HepG2 (cell line): ENCODE data around the gene CMTM5. TPM values are rescaled to one million over a fixed set of nuclear protein-coding genes. Genes with fewer than 3 reads are reported as not detected.
A peak's percentile ranks its signal among the peaks of the same experiment; 100 is the strongest.

Experiments used
- ATAC-seq: fragments of 200-7000 bp; cut with Tn5 transposase; 3 replicates; pipeline ENCODE4 v1.9.1; 2020; ENCODE audit warnings: mild to moderate bottlenecking, moderate library complexity
- BruUV-seq: library from RNA; stranded (reverse); fragments of 400-500 nt; replicated peaks from 2 replicates; lab custom pipeline; 2021; lab: Mats Ljungman, UMichigan
- CTCF ChIA-PET: fragments of 300-600 bp; formaldehyde crosslinking; extraction: SDS; loops from one replicate; lab custom pipeline; 2021; ENCODE audit warnings: low total read pairs, inconsistent platforms, low intra/inter-chr PET ratio; lab: Yijun Ruan, JAX
- POLR2A ChIA-PET: fragments of 350-600 bp; sonication (Branson Sonifier 250); formaldehyde crosslinking; loops from one replicate; lab custom pipeline; 2020; ENCODE audit warnings: antibody characterized with exemption, inconsistent platforms; lab: Yijun Ruan, JAX
- DNase-seq: peaks from one replicate; pipeline ENCODE4 v3.0.0-alpha.2; 2015; ENCODE audit warnings: low spot score
- FAIRE-seq: peaks from 3 replicates; lab custom pipeline; 2011; peaks lifted over from hg19 to GRCh38; lab: Jason Lieb, UNC
- H2AFZ ChIP-seq: one replicate; pipeline ENCODE4 v1.6.1; 2011; ENCODE audit warnings: low read length, inconsistent platforms
- H3K27ac ChIP-seq: fragments of 300-600 bp; 3 replicates; pipeline ENCODE4 v1.8.0; 2011; ENCODE audit warnings: mixed run types, mild to moderate bottlenecking, mixed read lengths, low read length, inconsistent platforms; ENCODE audit not compliant: insufficient read depth; ENCODE audit errors: extremely low read length
- H3K27me3 ChIP-seq, 2 experiments: fragments of 200-600 bp in 1 of 2; 2 replicates in 1 of 2; 3 replicates in 1 of 2; pipeline versions ENCODE4 v1.6.0 to v1.8.0; 2011; ENCODE audit warnings: low read length in 2 of 2, mild to moderate bottlenecking in 2 of 2, moderate library complexity in 2 of 2, inconsistent platforms in 1 of 2; ENCODE audit not compliant: insufficient read depth in 2 of 2, control insufficient read depth in 1 of 2
- H3K36me3 ChIP-seq, 2 experiments: fragments of 200-600 bp in 1 of 2; replicated peaks in 1 of 2; 2 replicates in 1 of 2; 3 replicates in 1 of 2; pipeline versions ENCODE4 v1.5.1 to v1.8.0; 2011; ENCODE audit warnings: low read length in 2 of 2, inconsistent platforms in 1 of 2; ENCODE audit not compliant: insufficient read depth in 2 of 2, control insufficient read depth in 1 of 2
- H3K4me1 ChIP-seq: 2 replicates; pipeline ENCODE4 v1.5.1; 2012; ENCODE audit warnings: low read length, inconsistent platforms; ENCODE audit not compliant: insufficient read depth
- H3K4me2 ChIP-seq: 2 replicates; pipeline ENCODE4 v1.6.0; 2011; ENCODE audit warnings: low read depth, low read length, inconsistent platforms
- H3K4me3 ChIP-seq, 3 experiments: fragments of 200-600 bp in 1 of 3; sonication (generic), shearing (Covaris generic) in 1 of 3; replicated peaks in 1 of 3; 2 replicates each; pipeline ENCODE4 v1.5.1; 2011 to 2016; ENCODE audit warnings: low read length in 3 of 3, inconsistent platforms in 2 of 3, low read depth in 2 of 3, mild to moderate bottlenecking in 2 of 3, control low read depth in 1 of 3, mixed read lengths in 1 of 3; ENCODE audit not compliant: insufficient read depth in 1 of 3
- H3K79me2 ChIP-seq: one replicate; pipeline ENCODE4 v1.6.1; 2011; ENCODE audit warnings: low read length, inconsistent platforms; ENCODE audit not compliant: insufficient read depth
- H3K9ac ChIP-seq: 2 replicates; pipeline ENCODE4 v1.6.0; 2011; ENCODE audit warnings: mild to moderate bottlenecking, low read depth, low read length, inconsistent platforms; ENCODE audit not compliant: insufficient read depth
- H3K9me3 ChIP-seq: 2 replicates; pipeline ENCODE4 v1.5.1; 2012; ENCODE audit warnings: mild to moderate bottlenecking, low read length
- H4K20me1 ChIP-seq: 2 replicates; pipeline ENCODE4 v1.6.0; 2011; ENCODE audit warnings: inconsistent platforms, mild to moderate bottlenecking, low read length, moderate library complexity; ENCODE audit not compliant: insufficient read depth
- CBFB ChIP-seq: sonication (generic); formaldehyde crosslinking; IDR thresholded peaks from 2 replicates; pipeline ENCODE4 v1.4.0; 2020; ENCODE audit warnings: missing genetic modification reagents
- CBX5 ChIP-seq: sonication (generic); formaldehyde crosslinking; IDR thresholded peaks from 2 replicates; pipeline ENCODE4 v1.4.0; 2020; ENCODE audit warnings: missing genetic modification reagents, borderline replicate concordance
- CC2D1A ChIP-seq: sonication (generic); formaldehyde crosslinking; IDR thresholded peaks from 2 replicates; pipeline ENCODE4 v1.8.1; 2023; ENCODE audit warnings: mild to moderate bottlenecking, missing genetic modification reagents
- CCDC6 ChIP-seq: sonication (generic); formaldehyde crosslinking; IDR thresholded peaks from 2 replicates; pipeline ENCODE4 v1.8.1; 2022; ENCODE audit warnings: mild to moderate bottlenecking, missing genetic modification reagents, moderate library complexity
- FLYWCH1 ChIP-seq: sonication (generic); formaldehyde crosslinking; IDR thresholded peaks from 2 replicates; pipeline ENCODE4 v1.8.1; 2023; ENCODE audit warnings: mild to moderate bottlenecking, missing genetic modification reagents
- FOXC1 ChIP-seq: sonication (generic); formaldehyde crosslinking; IDR thresholded peaks from 2 replicates; pipeline ENCODE4 v1.8.0; 2022; ENCODE audit warnings: mild to moderate bottlenecking, missing genetic modification reagents, borderline replicate concordance
- HOXA7 ChIP-seq: sonication (generic); formaldehyde crosslinking; IDR thresholded peaks from 2 replicates; pipeline ENCODE4 v1.8.1; 2022; ENCODE audit warnings: mild to moderate bottlenecking, missing genetic modification reagents, moderate library complexity
- IKZF4 ChIP-seq: sonication (generic); formaldehyde crosslinking; IDR thresholded peaks from 2 replicates; pipeline ENCODE4 v1.5.1; 2020; ENCODE audit warnings: borderline replicate concordance, mild to moderate bottlenecking, low read depth, missing genetic modification reagents; ENCODE audit errors: not compliant biosample characterization
- MTA1 ChIP-seq: sonication (generic); formaldehyde crosslinking; IDR thresholded peaks from 2 replicates; pipeline ENCODE4 v1.4.0; 2020; ENCODE audit warnings: missing genetic modification reagents, mild to moderate bottlenecking, borderline replicate concordance
- MTF1 ChIP-seq: sonication (generic); formaldehyde crosslinking; IDR thresholded peaks from 2 replicates; pipeline ENCODE4 v1.5.0; 2020; ENCODE audit warnings: missing genetic modification reagents
- NAIF1 ChIP-seq: sonication (generic); formaldehyde crosslinking; IDR thresholded peaks from 2 replicates; pipeline ENCODE4 v1.5.0; 2020; ENCODE audit warnings: mild to moderate bottlenecking, missing genetic modification reagents, borderline replicate concordance
- PAWR ChIP-seq: sonication (generic); formaldehyde crosslinking; IDR thresholded peaks from 2 replicates; pipeline ENCODE4 v1.4.0; 2020; ENCODE audit warnings: missing genetic modification reagents, mild to moderate bottlenecking, borderline replicate concordance
- THYN1 ChIP-seq: sonication (generic); formaldehyde crosslinking; IDR thresholded peaks from 2 replicates; pipeline ENCODE4 v1.8.1; 2023; ENCODE audit warnings: low read depth, mild to moderate bottlenecking, moderate library complexity, missing genetic modification reagents, borderline replicate concordance
- TRAFD1 ChIP-seq: sonication (generic); formaldehyde crosslinking; IDR thresholded peaks from 2 replicates; pipeline ENCODE4 v1.5.1; 2020; ENCODE audit warnings: missing genetic modification reagents, mild to moderate bottlenecking, borderline replicate concordance
- ZNF274 ChIP-seq: sonication (generic); formaldehyde crosslinking; IDR thresholded peaks from 2 replicates; pipeline ENCODE4 v1.5.1; 2020; ENCODE audit warnings: mild to moderate bottlenecking, missing genetic modification reagents
- ZNF333 ChIP-seq: sonication (generic); formaldehyde crosslinking; IDR thresholded peaks from 2 replicates; pipeline ENCODE4 v1.4.0; 2020; ENCODE audit warnings: mild to moderate bottlenecking, missing genetic modification reagents, borderline replicate concordance
- ZNF556 ChIP-seq: sonication (generic); formaldehyde crosslinking; IDR thresholded peaks from 2 replicates; pipeline ENCODE4 v1.4.0; 2020; ENCODE audit warnings: mild to moderate bottlenecking, missing genetic modification reagents, borderline replicate concordance
- ZNF7 ChIP-seq: IDR thresholded peaks from 2 replicates; pipeline ENCODE4 v1.6.1; 2016; ENCODE audit warnings: missing biosample characterization, missing genetic modification reagents
- ZNF704 ChIP-seq: sonication (generic); formaldehyde crosslinking; IDR thresholded peaks from 2 replicates; pipeline ENCODE4 v1.8.1; 2023; ENCODE audit warnings: mild to moderate bottlenecking, inconsistent platforms, moderate library complexity, missing genetic modification reagents, borderline replicate concordance
- ZNF737 ChIP-seq: sonication (generic); formaldehyde crosslinking; IDR thresholded peaks from 2 replicates; pipeline ENCODE4 v1.5.0; 2020; ENCODE audit warnings: missing genetic modification reagents, mild to moderate bottlenecking, borderline replicate concordance
- ZNF740 ChIP-seq: sonication (generic); formaldehyde crosslinking; IDR thresholded peaks from 2 replicates; pipeline ENCODE4 v1.4.0; 2020; ENCODE audit warnings: missing genetic modification reagents
- WGBS: methylation state at CpG from one replicate; pipeline ENCODE4 v1.1.6; 2017; ENCODE audit warnings: low lambda C conversion rate; 5-methylcytosine and 5-hydroxymethylcytosine counted together
- in situ Hi-C: cut with HindIII; loops from 2 replicates; pipeline ENCODE4 v1.10.0; 2017; ENCODE audit warnings: low pct_unique_long_range_greater_than_20kb; ENCODE audit not compliant: extremely low pct_ligation_motif_present
- intact Hi-C: fragments of 100-400 bp; cut with micrococcal nuclease; formaldehyde crosslinking; loops from one replicate; pipeline ENCODE4 v1.10.0; 2022; ENCODE audit not compliant: unreplicated experiment
- polyA plus RNA-seq, 8 experiments: library from polyadenylated mRNA; depleted of rRNA in 3 of 8; stranded (reverse) in 7 of 8; unstranded in 1 of 8; fragments of >200 nt; fragmentation: Illumina TruSeq in 4 of 8; extraction: Trizol in 4 of 8; gene quantifications; 2 replicates each; pipeline versions ENCODE4 v1.2.1 to v1.2.3, GENCODE V29; 2011 to 2016; ENCODE audit warnings: low read depth in 4 of 8, missing spikeins in 1 of 8, mixed read lengths in 1 of 8; ENCODE audit not compliant: insufficient read depth in 1 of 8
- total RNA-seq, 5 experiments: library from RNA; depleted of rRNA; stranded (reverse); fragments of >200 nt; fragmentation: Illumina TruSeq; extraction: Trizol; gene quantifications; 2 replicates each; pipeline ENCODE4 v1.2.3, GENCODE V29; 2016; ENCODE audit warnings: low read depth in 1 of 5

The CMTM5 gene
- total and polyA plus RNA-seq, 2 of the 13 experiments (the other 11 are each of a cell fraction or from before 2014, with no cell fraction given) = not detected

GRCh38 chr14:23357261-23357660, 19.6 kb upstream of the CMTM5 start (continued):
- TF ChIP-seq THYN1 (CRISPR knock-in tag) (no peak), ZNF556 (no peak), ZNF274 (CRISPR knock-in tag) (no peak), ZNF737 (CRISPR knock-in tag) (peak; percentile 71; the same call in 1 of the 2 replicates), ZNF704 (CRISPR knock-in tag) (no peak), MTF1 (CRISPR knock-in tag) (no peak), MTA1 (CRISPR knock-in tag) (peak; percentile 36; the same call in 1 of the 2 replicates), CCDC6 (CRISPR knock-in tag) (no peak), NAIF1 (CRISPR knock-in tag) (no peak)

GRCh38 chr14:23358042-23358441, 18.8 kb upstream of the CMTM5 start:
- WGBS = 29% methylated on average over 3 of the region's 3 CpGs
- peak; percentile 58 for ATAC-seq
- CTCF ChIA-PET = interaction anchor here (1.6 kb wide), 1 partner anchor 22 kb away, joined by 4 read pairs; no protein-coding TSS in a partner anchor

More at GRCh38 chr14:23358042-23358441, 18.8 kb upstream of the CMTM5 start:
- in situ Hi-C loops (no loop called here), intact Hi-C loops (no loop called here)
- no peak overlapping the region for H3K9ac ChIP-seq
- H3K4me3 ChIP-seq = no peak overlapping the region
- no peak overlapping the region for H3K27ac ChIP-seq
- FAIRE-seq = no peak
- no peak overlapping the region for H2AFZ ChIP-seq
- no TSS peak for BruUV-seq
- TF ChIP-seq ZNF556 = 0 out of 2 replicates have a peak, but pooled peaks have one; percentile 2
- no peak for TF ChIP-seq ZNF740 (CRISPR knock-in tag)
- 0 out of 2 replicates have a peak, but pooled peaks have one; percentile 29 for TF ChIP-seq CC2D1A (CRISPR knock-in tag)
- TF ChIP-seq ZNF7 = no peak
- TF ChIP-seq HOXA7 (CRISPR knock-in tag) = 0 out of 2 replicates have a peak, but pooled peaks have one; percentile 54
- TF ChIP-seq CBX5 (CRISPR knock-in tag) = no peak
- TF ChIP-seq PAWR (CRISPR knock-in tag) = no peak
- no peak for TF ChIP-seq FOXC1 (CRISPR knock-in tag)
- TF ChIP-seq FLYWCH1 = no peak
- TF ChIP-seq TRAFD1 = no peak
- TF ChIP-seq IKZF4 (CRISPR knock-in tag) = no peak
- no peak for TF ChIP-seq ZNF333 (CRISPR knock-in tag)
- TF ChIP-seq CBFB = no peak
- H3K9me3 ChIP-seq = no peaks in the 10 kb centered on the region
- DNase-seq = no peak
- peaks cover 30% of the 10 kb centered on the region for H3K4me1 ChIP-seq
- no peaks in the 10 kb centered on the region for H3K79me2 ChIP-seq
- no peak overlapping the region for H3K4me2 ChIP-seq
- H3K36me3 ChIP-seq = no peaks in the 10 kb centered on the region
- POLR2A ChIA-PET = no interaction called here
- H3K27me3 ChIP-seq = peaks cover 44 to 93% of the 10 kb centered on the region in 2 experiments
- H4K20me1 ChIP-seq = no peaks in the 10 kb centered on the region
